IMR-90 (cell line): ENCODE measurements around the gene DTX1. TPM values are rescaled to one million over a fixed set of nuclear protein-coding genes. Genes with fewer than 3 reads are reported as not detected.

ENCODE experiments used
- ATAC-seq: fragments of 200-7000 bp; cut with Tn5 transposase; 2 replicates; pipeline ENCODE4 v1.9.1; 2020; ENCODE audit warnings: low read depth, mild to moderate bottlenecking, moderate library complexity
- BruUV-seq: library from RNA; stranded (reverse); fragments of 400-500 nt; replicated peaks from 2 replicates; lab custom pipeline; 2021; lab: Mats Ljungman, UMichigan
- CTCF ChIA-PET: fragments of 300-600 bp; formaldehyde crosslinking; extraction: SDS; loops from one replicate; lab custom pipeline; 2021; ENCODE audit warnings: antibody characterized with exemption; lab: Yijun Ruan, JAX
- POLR2A ChIA-PET: fragments of 300-600 bp; sonication (Branson Sonifier 250); formaldehyde crosslinking; loops from one replicate; lab custom pipeline; 2022; ENCODE audit warnings: antibody characterized with exemption; ENCODE audit not compliant: unreplicated experiment; lab: Charles Lee
- DNase-seq: peaks from one replicate; pipeline ENCODE4 v3.0.0; 2013
- H2AFZ ChIP-seq: replicated peaks from 2 replicates; pipeline ENCODE3; 2013; ENCODE audit warnings: low read length, mild to moderate bottlenecking; ENCODE audit not compliant: poor library complexity
- H2AK5ac ChIP-seq: 2 replicates; pipeline ENCODE4 v1.6.1; 2013; ENCODE audit warnings: low read depth, low read length, inconsistent platforms
- H2AK9ac ChIP-seq: replicated peaks from 2 replicates; pipeline ENCODE3; 2013; ENCODE audit warnings: mild to moderate bottlenecking, low read depth, low read length, moderate library complexity; ENCODE audit not compliant: poor library complexity
- H2BK120ac ChIP-seq: 2 replicates; pipeline ENCODE4 v1.6.1; 2013; ENCODE audit warnings: low read depth, low read length, inconsistent platforms
- H2BK15ac ChIP-seq: 3 replicates; pipeline ENCODE4 v1.6.1; 2013; ENCODE audit warnings: low read depth, low read length, inconsistent platforms
- H2BK20ac ChIP-seq: 2 replicates; pipeline ENCODE4 v1.6.1; 2013; ENCODE audit warnings: low read depth, mild to moderate bottlenecking, inconsistent platforms, low read length, moderate library complexity
- H2BK5ac ChIP-seq: 2 replicates; pipeline ENCODE4 v1.6.1; 2013; ENCODE audit warnings: mild to moderate bottlenecking, low read depth, low read length, inconsistent platforms; ENCODE audit not compliant: poor library complexity, severe bottlenecking
- H3K14ac ChIP-seq: replicated peaks from 2 replicates; pipeline ENCODE4 v1.6.1; 2013; ENCODE audit warnings: low read depth, low read length, inconsistent platforms
- H3K18ac ChIP-seq: 2 replicates; pipeline ENCODE4 v1.6.1; 2013; ENCODE audit warnings: low read depth, low read length, control low read depth
- H3K23ac ChIP-seq: 2 replicates; pipeline ENCODE4 v1.6.1; 2013; ENCODE audit warnings: low read depth, low read length, inconsistent platforms
- H3K27ac ChIP-seq: 2 replicates; pipeline ENCODE4 v1.5.1; 2013; ENCODE audit warnings: mild to moderate bottlenecking, control low read depth, low read length; ENCODE audit not compliant: insufficient read depth
- H3K27me3 ChIP-seq: 2 replicates; pipeline ENCODE4 v1.6.1; 2013; ENCODE audit warnings: low read length; ENCODE audit not compliant: control insufficient read depth, insufficient read depth
- H3K36me3 ChIP-seq: 2 replicates; pipeline ENCODE4 v1.6.1; 2013; ENCODE audit warnings: low read length, mixed read lengths; ENCODE audit not compliant: control insufficient read depth, insufficient read depth
- H3K4ac ChIP-seq: 2 replicates; pipeline ENCODE4 v1.6.1; 2013; ENCODE audit warnings: low read depth, low read length, inconsistent platforms
- H3K4me1 ChIP-seq: 2 replicates; pipeline ENCODE4 v1.6.1; 2013; ENCODE audit warnings: low read length, mixed read lengths; ENCODE audit not compliant: control insufficient read depth, insufficient read depth
- H3K4me2 ChIP-seq: 2 replicates; pipeline ENCODE4 v1.6.1; 2013; ENCODE audit warnings: low read depth, mild to moderate bottlenecking, control low read depth, low read length, moderate library complexity
- H3K4me3 ChIP-seq: 2 replicates; pipeline ENCODE4 v1.5.1; 2013; ENCODE audit warnings: low read depth, mild to moderate bottlenecking, control low read depth, low read length, moderate library complexity; ENCODE audit not compliant: insufficient read depth
- H3K56ac ChIP-seq: 2 replicates; pipeline ENCODE4 v1.6.1; 2013; ENCODE audit warnings: low read length, inconsistent platforms; ENCODE audit not compliant: insufficient read depth; ENCODE audit errors: extremely low read depth
- H3K79me1 ChIP-seq, 2 experiments: 2 replicates each; pipeline ENCODE4 v1.6.1; 2013; ENCODE audit warnings: low read length in 2 of 2, inconsistent platforms in 1 of 2, low read depth in 1 of 2
- H3K9ac ChIP-seq: 2 replicates; pipeline ENCODE4 v1.6.1; 2013; ENCODE audit warnings: low read depth, low read length, control low read depth
- H3K9me1 ChIP-seq: 2 replicates; pipeline ENCODE4 v1.6.1; 2013; ENCODE audit warnings: low read length, inconsistent platforms; ENCODE audit not compliant: insufficient read depth
- H3K9me3 ChIP-seq: 2 replicates; pipeline ENCODE4 v1.6.1; 2013; ENCODE audit warnings: low read length; ENCODE audit not compliant: control insufficient read depth, insufficient read depth
- H4K20me1 ChIP-seq: 2 replicates; pipeline ENCODE4 v1.6.1; 2013; ENCODE audit warnings: low read length, inconsistent platforms; ENCODE audit not compliant: insufficient read depth
- H4K5ac ChIP-seq: 2 replicates; pipeline ENCODE4 v1.6.1; 2013; ENCODE audit warnings: mild to moderate bottlenecking, low read depth, low read length, control low read depth
- H4K8ac ChIP-seq, 2 experiments: 2 replicates each; pipeline ENCODE4 v1.6.1; 2013; ENCODE audit warnings: low read depth in 2 of 2, low read length in 2 of 2, control low read depth in 1 of 2, inconsistent platforms in 1 of 2
- H4K91ac ChIP-seq: 2 replicates; pipeline ENCODE4 v1.6.1; 2013; ENCODE audit warnings: low read depth, low read length, inconsistent platforms; ENCODE audit not compliant: insufficient read depth
- BHLHE40 ChIP-seq: fragments of 150-350 bp; IDR thresholded peaks from 2 replicates; pipeline ENCODE4 v1.6.1; 2016; ENCODE audit warnings: mild to moderate bottlenecking, low read depth, low read length
- CEBPB ChIP-seq: IDR thresholded peaks from 2 replicates; pipeline ENCODE4 v1.6.1; 2012; ENCODE audit warnings: low read depth, low read length, improper control_type of control experiment
- CHD1 ChIP-seq: IDR thresholded peaks from 2 replicates; pipeline ENCODE4 v1.6.1; 2012; ENCODE audit warnings: low read depth, low read length, improper control_type of control experiment
- ELK1 ChIP-seq: fragments of 150-350 bp; IDR thresholded peaks from 2 replicates; pipeline ENCODE4 v1.6.1; 2016; ENCODE audit warnings: low read depth, mild to moderate bottlenecking, low read length, moderate library complexity, borderline replicate concordance
- FOS ChIP-seq: fragments of 150-350 bp; IDR thresholded peaks from 2 replicates; pipeline ENCODE4 v1.6.1; 2016; ENCODE audit warnings: low read depth, low read length
- MAFK ChIP-seq: IDR thresholded peaks from 2 replicates; pipeline ENCODE4 v1.6.1; 2012; ENCODE audit warnings: low read depth, low read length, improper control_type of control experiment
- MAZ ChIP-seq: IDR thresholded peaks from 2 replicates; pipeline ENCODE4 v1.6.1; 2012; ENCODE audit warnings: low read depth, mild to moderate bottlenecking, low read length, improper control_type of control experiment, moderate library complexity, borderline replicate concordance
- MXI1 ChIP-seq: IDR thresholded peaks from 2 replicates; pipeline ENCODE4 v1.6.1; 2012; ENCODE audit warnings: low read depth, mild to moderate bottlenecking, low read length, moderate library complexity, borderline replicate concordance
- NFE2L2 ChIP-seq: fragments of 150-350 bp; IDR thresholded peaks from 2 replicates; pipeline ENCODE4 v1.6.1; 2016; ENCODE audit warnings: low read depth, mild to moderate bottlenecking, low read length
- POLR2A ChIP-seq: IDR thresholded peaks from 2 replicates; pipeline ENCODE4 v1.6.1; 2012; ENCODE audit warnings: mild to moderate bottlenecking, low read depth, low read length
- RAD21 ChIP-seq: IDR thresholded peaks from 2 replicates; pipeline ENCODE4 v1.6.1; 2012; ENCODE audit warnings: low read length, improper control_type of control experiment
- RCOR1 ChIP-seq: IDR thresholded peaks from 2 replicates; pipeline ENCODE4 v1.6.1; 2012; ENCODE audit warnings: mild to moderate bottlenecking, low read length, improper control_type of control experiment; ENCODE audit not compliant: insufficient replicate concordance
- RFX5 ChIP-seq: IDR thresholded peaks from 2 replicates; pipeline ENCODE4 v1.8.0; 2012; ENCODE audit warnings: low read depth, mild to moderate bottlenecking, low read length, moderate library complexity
- SMC3 ChIP-seq: fragments of 150-350 bp; IDR thresholded peaks from 2 replicates; pipeline ENCODE4 v1.6.1; 2016; ENCODE audit warnings: low read depth, mild to moderate bottlenecking, antibody characterized with exemption, low read length, moderate library complexity
- USF2 ChIP-seq: fragments of 150-350 bp; IDR thresholded peaks from 2 replicates; pipeline ENCODE4 v1.6.1; 2017; ENCODE audit warnings: mild to moderate bottlenecking, antibody characterized with exemption, low read length, low read depth
- WGBS, 2 experiments: methylation state at CpG; one replicate each; pipeline versions ENCODE4 v1.1.5 to v1.1.7; 2013; ENCODE audit warnings: missing lambda C conversion rate in 2 of 2; ENCODE audit not compliant: insufficient read length in 1 of 2; ENCODE audit errors: extremely low coverage in 2 of 2; 5-methylcytosine and 5-hydroxymethylcytosine counted together
- dilution Hi-C: fragments of 300-500 bp; cut with HindIII; formaldehyde crosslinking; loops from one replicate; pipeline ENCODE4 v1.14.3; 2018; ENCODE audit warnings: low sequenced_read_pairs; ENCODE audit not compliant: unreplicated experiment
- in situ Hi-C: fragments of 300-500 bp; cut with MboI; formaldehyde crosslinking; loops from 3 replicates; pipeline ENCODE4 v1.14.3; 2019; ENCODE audit warnings: low sequenced_read_pairs, inconsistent platforms, mixed read lengths
- intact Hi-C: fragments of 100-400 bp; cut with micrococcal nuclease; formaldehyde crosslinking; loops from 2 replicates; pipeline ENCODE4 v1.10.0; 2022
- polyA plus RNA-seq, 3 experiments: library from polyadenylated mRNA; depleted of rRNA; stranded (reverse); fragments of >200 nt; gene quantifications; 2 replicates each; pipeline ENCODE4 v1.2.3, GENCODE V29; 2012; ENCODE audit warnings: low replicate concordance in 1 of 3
- total RNA-seq: library from RNA; depleted of rRNA; stranded (reverse); fragments of >200 nt; gene quantifications from 2 replicates; pipeline ENCODE4 v1.2.3, GENCODE V29; 2012
- TF ChIP-seq, protein P1 (sequence below): conservative IDR thresholded peaks from 2 replicates; pipeline ENCODE4 v1.5.1; 2012; ENCODE audit warnings: mild to moderate bottlenecking, low read depth, low read length, improper control_type of control experiment

The DTX1 gene
- total and polyA plus RNA-seq, 2 of the 4 experiments (the other 2 are of a cell fraction) = not detected

GRCh38 chr12:113088971-113089756, 32.6 kb downstream of the DTX1 start:
- Histone ChIP-seq H4K91ac (no peak overlapping the region), H3K9me3 (no peaks in the 10 kb centered on the region), H2AFZ (no peak overlapping the region), H3K23ac (no peak overlapping the region), H3K14ac (no peak overlapping the region), H4K8ac (no peak overlapping the region), H3K18ac (no peak overlapping the region), H2BK5ac (no peak overlapping the region), H3K9ac (no peak overlapping the region), H3K4me3 (no peak overlapping the region), H2AK5ac (no peak overlapping the region), H2AK9ac (no peak overlapping the region), H3K9me1 (no peaks in the 10 kb centered on the region), H2BK20ac (no peak overlapping the region), H3K79me1 (no peaks in the 10 kb centered on the region), H3K56ac (no peak overlapping the region), H3K4me2 (no peak overlapping the region), H3K36me3 (no peaks in the 10 kb centered on the region), H3K27me3 (peaks cover 14% of the 10 kb centered on the region; the same call in 1 of the 2 replicates), H4K5ac (no peak overlapping the region), H3K27ac (no peak overlapping the region), H2BK15ac (no peak overlapping the region), H2BK120ac (no peak overlapping the region), H3K4ac (no peak overlapping the region), H3K4me1 (no peaks in the 10 kb centered on the region), H4K20me1 (no peaks in the 10 kb centered on the region)
- CTCF ChIA-PET = no interaction called here
- ATAC-seq = no peak
- DNase-seq = no peak
- dilution Hi-C loops (no loop called here), in situ Hi-C loops (no loop called here), intact Hi-C loops (no loop called here)
- 45% methylated on average over 7 of the region's 13 CpGs; no CpG with 5 or more reads in 1 of the 2 experiments for WGBS, 2 experiments
- POLR2A ChIA-PET = no interaction called here
- no TSS peak for BruUV-seq
- TF ChIP-seq MAZ = no peak
- TF ChIP-seq ELK1 = no peak
- TF ChIP-seq BHLHE40 = no peak
- no peak for TF ChIP-seq MXI1
- TF ChIP-seq RCOR1 = no peak
- no peak for TF ChIP-seq SMC3
- no peak for TF ChIP-seq USF2
- no peak for TF ChIP-seq CEBPB
- TF ChIP-seq, protein P1, sequence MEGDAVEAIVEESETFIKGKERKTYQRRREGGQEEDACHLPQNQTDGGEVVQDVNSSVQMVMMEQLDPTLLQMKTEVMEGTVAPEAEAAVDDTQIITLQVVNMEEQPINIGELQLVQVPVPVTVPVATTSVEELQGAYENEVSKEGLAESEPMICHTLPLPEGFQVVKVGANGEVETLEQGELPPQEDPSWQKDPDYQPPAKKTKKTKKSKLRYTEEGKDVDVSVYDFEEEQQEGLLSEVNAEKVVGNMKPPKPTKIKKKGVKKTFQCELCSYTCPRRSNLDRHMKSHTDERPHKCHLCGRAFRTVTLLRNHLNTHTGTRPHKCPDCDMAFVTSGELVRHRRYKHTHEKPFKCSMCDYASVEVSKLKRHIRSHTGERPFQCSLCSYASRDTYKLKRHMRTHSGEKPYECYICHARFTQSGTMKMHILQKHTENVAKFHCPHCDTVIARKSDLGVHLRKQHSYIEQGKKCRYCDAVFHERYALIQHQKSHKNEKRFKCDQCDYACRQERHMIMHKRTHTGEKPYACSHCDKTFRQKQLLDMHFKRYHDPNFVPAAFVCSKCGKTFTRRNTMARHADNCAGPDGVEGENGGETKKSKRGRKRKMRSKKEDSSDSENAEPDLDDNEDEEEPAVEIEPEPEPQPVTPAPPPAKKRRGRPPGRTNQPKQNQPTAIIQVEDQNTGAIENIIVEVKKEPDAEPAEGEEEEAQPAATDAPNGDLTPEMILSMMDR = no peak
- no peak for TF ChIP-seq MAFK
- TF ChIP-seq POLR2A = no peak
- TF ChIP-seq RFX5 = no peak
- TF ChIP-seq NFE2L2 = no peak
- no peak for TF ChIP-seq FOS
- TF ChIP-seq RAD21 = no peak
- no peak for TF ChIP-seq CHD1
